ENCODE measurements around the gene PIK3CG.

DNA sequence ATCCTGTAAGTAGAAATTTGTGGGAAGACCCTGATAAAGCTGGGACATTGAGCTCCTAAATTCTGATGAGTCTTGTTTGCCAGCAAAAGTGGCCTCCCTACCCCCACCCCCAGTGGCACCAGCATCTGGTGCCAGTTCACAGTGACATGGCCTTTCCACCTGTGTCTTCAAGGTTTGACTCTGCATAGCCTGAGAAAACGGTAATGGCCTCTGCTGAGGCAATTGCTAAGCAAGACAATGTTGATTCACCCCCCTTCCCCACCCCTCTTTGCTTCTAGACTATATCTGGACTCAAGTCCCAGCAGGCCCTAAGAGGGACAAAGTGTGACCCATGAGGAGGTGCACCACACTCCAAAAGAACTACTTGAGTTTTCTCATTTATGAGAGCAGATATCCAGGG lies 48.0 kb upstream of the PIK3CG start:
- TF ChIP-seq, protein P1, sequence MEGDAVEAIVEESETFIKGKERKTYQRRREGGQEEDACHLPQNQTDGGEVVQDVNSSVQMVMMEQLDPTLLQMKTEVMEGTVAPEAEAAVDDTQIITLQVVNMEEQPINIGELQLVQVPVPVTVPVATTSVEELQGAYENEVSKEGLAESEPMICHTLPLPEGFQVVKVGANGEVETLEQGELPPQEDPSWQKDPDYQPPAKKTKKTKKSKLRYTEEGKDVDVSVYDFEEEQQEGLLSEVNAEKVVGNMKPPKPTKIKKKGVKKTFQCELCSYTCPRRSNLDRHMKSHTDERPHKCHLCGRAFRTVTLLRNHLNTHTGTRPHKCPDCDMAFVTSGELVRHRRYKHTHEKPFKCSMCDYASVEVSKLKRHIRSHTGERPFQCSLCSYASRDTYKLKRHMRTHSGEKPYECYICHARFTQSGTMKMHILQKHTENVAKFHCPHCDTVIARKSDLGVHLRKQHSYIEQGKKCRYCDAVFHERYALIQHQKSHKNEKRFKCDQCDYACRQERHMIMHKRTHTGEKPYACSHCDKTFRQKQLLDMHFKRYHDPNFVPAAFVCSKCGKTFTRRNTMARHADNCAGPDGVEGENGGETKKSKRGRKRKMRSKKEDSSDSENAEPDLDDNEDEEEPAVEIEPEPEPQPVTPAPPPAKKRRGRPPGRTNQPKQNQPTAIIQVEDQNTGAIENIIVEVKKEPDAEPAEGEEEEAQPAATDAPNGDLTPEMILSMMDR (IDR thresholded peaks at IDR 0.05) = no peak
- no peak for TF ChIP-seq POLR2AphosphoS5 (IDR thresholded peaks at IDR 0.05)

Data from stomach (tissue), 4 donors.